Measurements from ENCODE around the gene WWC2.
"Not testable (repeated sequence)": the region's sequence is repeated elsewhere in the genome, so short reads cannot be mapped to it uniquely, and the experiment has no call there.

Gene WWC2

DNA sequence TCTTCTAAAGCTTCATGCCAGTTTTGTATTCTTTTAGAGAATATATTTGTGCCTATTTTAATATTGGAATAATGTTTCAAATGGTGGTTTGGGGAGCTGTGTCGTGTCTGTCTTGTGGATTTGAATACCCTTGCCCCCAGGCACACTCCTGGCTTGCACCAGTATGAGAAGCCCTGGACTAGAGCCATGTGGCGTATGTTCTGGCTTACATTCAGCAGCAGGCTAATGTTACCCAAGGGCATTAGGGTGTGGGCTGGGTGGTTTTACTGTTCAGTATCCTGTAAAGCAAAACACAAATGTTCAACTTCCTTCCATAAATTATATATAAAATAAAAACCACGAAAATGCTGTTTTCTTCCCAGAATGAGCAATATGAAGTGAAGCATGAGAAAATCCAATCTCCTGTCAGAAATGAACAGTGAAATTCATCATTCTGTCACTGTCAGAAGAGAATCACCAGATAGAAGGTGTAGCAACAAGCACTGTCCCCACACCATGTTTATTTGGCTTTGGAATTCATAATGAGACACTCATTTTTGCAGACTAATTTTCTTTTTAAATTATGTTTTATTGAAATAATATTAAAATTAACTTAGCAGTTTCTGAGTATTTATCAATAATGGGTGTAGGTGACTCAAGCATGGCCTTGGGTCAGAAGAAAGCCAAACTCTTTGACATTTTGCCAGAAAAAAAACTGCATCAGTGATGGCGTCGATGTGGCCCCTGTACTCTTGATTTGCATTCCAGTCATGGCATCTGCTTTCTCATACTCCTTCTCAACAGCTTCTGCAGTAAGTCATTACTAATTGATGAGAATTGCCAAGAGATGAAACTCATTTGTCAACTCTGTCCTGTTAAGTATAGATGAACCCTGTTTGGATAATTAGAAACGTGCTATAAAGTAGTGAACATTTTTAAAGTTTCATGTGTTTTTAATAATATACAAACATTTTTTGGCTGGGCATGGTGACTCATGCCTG lies 43.8 kb downstream of the WWC2 start:
- DNase-seq (ENCODE audit: low read depth) = no peak

DNA sequence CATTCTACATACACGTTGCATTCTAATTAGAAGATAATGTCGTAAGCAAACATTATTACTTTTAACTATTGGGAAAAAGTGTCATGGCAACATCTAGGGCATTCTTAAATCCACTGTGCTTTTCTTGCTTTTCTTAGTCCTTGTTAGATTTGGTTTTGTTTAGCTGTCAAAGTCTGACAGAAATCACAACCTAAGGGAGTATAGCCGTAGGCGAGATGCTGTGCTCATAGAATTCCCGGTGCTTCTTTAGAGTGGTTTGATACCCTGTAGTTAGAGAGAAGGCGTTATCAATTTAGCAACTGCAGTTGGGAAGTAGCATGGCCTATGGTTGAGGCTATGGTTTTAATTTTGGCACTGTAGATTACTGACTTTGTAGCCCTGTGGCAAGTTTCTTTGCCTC lies 45.7 kb downstream of the WWC2 start:
- no peak for DNase-seq (ENCODE audit: low read depth)

GRCh38 chr4:183145773-183146172 lies 46.7 kb downstream of the WWC2 start:
- DNase-seq (ENCODE audit: low read depth) = no peak

GRCh38 chr4:183146478-183146877 lies 47.4 kb downstream of the WWC2 start:
- no peak for DNase-seq (ENCODE audit: low read depth)

- no peak for DNase-seq (ENCODE audit: low read depth)
These were observed 48.1 kb downstream of the WWC2 start for GRCh38 chr4:183147196-183147595.

DNA sequence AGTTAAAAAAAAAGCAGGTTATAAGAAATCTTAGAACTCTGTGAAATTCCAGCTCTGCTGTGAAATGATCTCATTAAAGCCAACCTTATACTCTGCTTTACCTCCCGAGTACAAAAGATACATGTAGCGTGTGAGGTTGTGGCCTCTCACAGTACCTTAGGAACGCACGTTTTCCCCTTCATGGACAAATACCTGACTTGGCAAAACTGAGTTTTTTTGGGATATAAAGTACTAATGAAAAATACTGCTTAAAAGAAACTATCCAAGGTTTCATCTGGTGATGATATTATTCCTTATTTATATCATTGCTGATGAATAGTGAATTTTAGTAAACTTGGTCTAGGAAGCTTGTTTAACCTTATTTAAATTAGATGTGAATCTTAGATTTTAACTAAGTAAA lies 48.9 kb downstream of the WWC2 start:
- no peak for DNase-seq (ENCODE audit: low read depth)

- DNase-seq (ENCODE audit: low read depth) = no peak
These were observed 50.8 kb downstream of the WWC2 start for GRCh38 chr4:183149616-183150539.

GRCh38 chr4:183150664-183151063 lies 51.6 kb downstream of the WWC2 start:
- not testable (repeated sequence) for DNase-seq (ENCODE audit: low read depth)

DNA sequence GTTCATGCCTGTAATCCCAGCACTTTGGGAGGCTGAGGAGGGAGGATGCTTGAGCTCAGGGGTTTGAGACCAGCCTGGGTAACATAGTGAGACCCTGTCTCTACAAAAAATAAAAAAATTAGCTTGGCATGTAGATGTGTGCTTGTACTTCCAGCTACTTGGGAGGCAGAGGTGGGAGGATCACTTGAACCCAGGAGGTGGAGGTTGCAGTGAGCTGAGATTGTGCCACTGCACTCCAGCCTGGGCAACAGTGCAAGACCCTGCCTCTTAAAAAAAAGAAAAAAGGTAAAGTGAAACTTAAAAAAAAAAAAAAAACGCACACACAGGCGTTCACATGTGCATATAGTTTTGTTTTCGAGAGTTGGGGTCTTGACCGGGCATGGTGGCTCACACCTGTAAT lies 53.2 kb downstream of the WWC2 start:
- DNase-seq (ENCODE audit: low read depth) = not testable (repeated sequence)

- DNase-seq (ENCODE audit: low read depth) = no peak
These were observed 54.3 kb downstream of the WWC2 start for GRCh38 chr4:183153190-183153916.

GRCh38 chr4:183154701-183155391 lies 55.8 kb downstream of the WWC2 start:
- no peak for DNase-seq (ENCODE audit: low read depth)

DNA sequence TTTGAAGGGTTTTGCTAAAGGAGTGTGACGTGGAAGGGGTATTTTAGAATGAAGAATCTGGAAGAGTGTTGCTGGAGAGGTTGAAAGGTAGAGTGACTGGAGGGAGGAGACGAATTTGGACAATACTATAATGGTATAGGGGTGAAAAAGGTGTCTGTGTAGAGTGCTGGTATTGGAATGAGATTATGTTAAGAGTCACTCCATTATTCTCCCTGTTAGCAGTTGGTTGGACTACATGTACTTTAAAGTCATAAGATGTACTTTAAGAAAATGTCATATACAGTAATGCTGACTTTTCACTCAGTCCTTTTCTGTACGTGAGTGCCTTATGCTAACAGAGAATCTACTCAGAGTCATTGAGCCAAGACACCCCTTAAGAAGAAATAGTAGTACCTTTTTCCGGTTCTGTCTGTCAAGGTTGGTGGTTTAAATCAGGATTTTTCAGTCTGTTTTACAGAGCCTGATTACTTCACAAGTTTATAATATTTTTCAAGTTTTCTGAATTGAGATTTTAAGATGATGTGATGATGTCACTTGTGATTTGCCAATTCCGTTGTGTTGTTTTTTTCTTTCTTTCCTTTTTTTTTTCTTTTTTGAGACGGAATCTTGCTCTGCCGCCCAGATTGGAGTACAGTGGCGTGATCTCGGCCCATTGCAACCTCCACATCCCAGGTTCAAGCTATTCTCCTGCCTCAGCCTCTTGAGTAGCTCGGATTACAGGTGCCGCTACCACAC lies 56.6 kb downstream of the WWC2 start:
- no peak for DNase-seq (ENCODE audit: low read depth)

DNA sequence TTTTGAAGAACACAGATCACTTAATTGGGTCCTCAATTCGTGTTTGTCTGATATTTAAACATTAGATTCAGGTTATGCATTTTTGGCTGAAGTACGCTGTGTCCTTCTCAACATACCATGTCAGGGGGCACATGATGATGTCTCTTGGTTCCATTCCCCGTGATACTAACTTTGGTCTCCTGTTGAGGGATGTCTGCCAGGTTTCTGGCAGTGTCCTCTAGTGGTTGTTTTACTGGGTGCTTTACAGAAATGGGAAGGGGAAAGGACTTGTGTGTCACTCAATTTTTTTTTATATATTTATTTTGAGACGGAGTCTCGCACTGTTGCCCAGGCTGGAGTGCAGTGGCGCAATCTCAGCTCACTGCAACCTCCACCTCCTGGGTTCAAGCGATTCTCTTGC lies 58.2 kb downstream of the WWC2 start:
- no peak for DNase-seq (ENCODE audit: low read depth)

GRCh38 chr4:183158062-183158461 lies 59.0 kb downstream of the WWC2 start:
- no peak for DNase-seq (ENCODE audit: low read depth)

DNA sequence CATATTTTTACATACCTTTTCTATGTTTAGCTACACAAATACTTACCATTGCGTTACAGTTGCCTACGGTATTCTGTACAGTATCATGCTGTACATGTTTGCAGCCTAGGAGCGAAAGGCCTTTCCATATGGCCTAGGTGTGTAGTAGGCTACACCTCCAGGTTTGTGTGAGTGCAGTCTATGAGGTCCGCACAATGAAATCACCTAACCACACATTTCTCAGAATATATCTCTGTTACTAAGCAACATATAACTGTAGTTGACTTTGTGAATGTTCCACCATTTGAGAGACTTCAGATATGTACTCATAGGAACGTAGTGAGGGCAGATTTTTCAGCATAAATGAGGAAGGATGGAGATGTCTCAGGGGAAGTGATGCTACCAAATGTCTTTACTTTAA lies 62.6 kb downstream of the WWC2 start:
- DNase-seq (ENCODE audit: low read depth) = no peak

DNA sequence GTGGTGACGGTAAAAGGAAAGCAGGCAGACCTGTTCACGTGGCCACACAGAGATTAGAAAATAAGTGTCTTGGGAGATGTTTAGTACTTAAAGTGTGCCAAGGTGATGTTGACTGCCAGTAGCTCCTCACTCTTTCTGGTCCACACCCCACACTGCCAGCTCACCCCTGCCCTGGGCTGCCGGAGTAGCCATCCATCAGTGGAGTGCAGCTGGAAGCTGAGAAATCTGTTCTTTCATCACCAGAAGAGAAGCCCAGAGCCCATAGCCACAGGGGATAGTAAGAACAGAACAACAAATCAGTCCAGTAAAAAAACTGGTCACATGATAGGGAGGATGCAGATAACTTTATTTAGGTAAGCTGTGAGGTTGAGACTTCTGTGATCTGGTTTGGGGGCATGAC lies 64.1 kb downstream of the WWC2 start:
- no peak for DNase-seq (ENCODE audit: low read depth)

GRCh38 chr4:183164963-183165362 lies 65.9 kb downstream of the WWC2 start:
- DNase-seq (ENCODE audit: low read depth) = no peak

GRCh38 chr4:183165376-183165775 lies 66.3 kb downstream of the WWC2 start:
- no peak for DNase-seq (ENCODE audit: low read depth)

GRCh38 chr4:183170894-183171293 lies 71.8 kb downstream of the WWC2 start:
- DNase-seq (ENCODE audit: low read depth) = no peak

GRCh38 chr4:183171484-183172267 lies 72.6 kb downstream of the WWC2 start:
- DNase-seq (ENCODE audit: low read depth) = no peak

All from HS-27A (cell line).